GM21381 (cell line): Measurements from ENCODE around the gene IRF4.

ENCODE experiments used
- ATAC-seq: cut with Tn5 transposase; IDR thresholded peaks from one replicate; pipeline ENCODE4 v1.9.1; 2021; ENCODE audit warnings: mild to moderate bottlenecking, moderate library complexity; ENCODE audit not compliant: unreplicated experiment

Gene IRF4

GRCh38 chr6:352896-353470 is 38.6 kb upstream of the IRF4 start:
- no peak for ATAC-seq

- no peak for ATAC-seq
These were observed 37.6 kb upstream of the IRF4 start for GRCh38 chr6:353642-354614.

- no peak for ATAC-seq
These were observed 36.8 kb upstream of the IRF4 start for GRCh38 chr6:354631-355280.

- no peak for ATAC-seq
These were observed 36.0 kb upstream of the IRF4 start for GRCh38 chr6:355373-356208.

GRCh38 chr6:356828-357251 is 34.7 kb upstream of the IRF4 start:
- no peak for ATAC-seq

- ATAC-seq = no peak
These were observed 34.2 kb upstream of the IRF4 start for GRCh38 chr6:357261-357790.

- no peak for ATAC-seq
These were observed 33.7 kb upstream of the IRF4 start for GRCh38 chr6:357791-358341.

- ATAC-seq = no peak
These were observed 33.1 kb upstream of the IRF4 start for GRCh38 chr6:358432-358831.

- no peak for ATAC-seq
These were observed 32.7 kb upstream of the IRF4 start for GRCh38 chr6:358847-359246.

- no peak for ATAC-seq
These were observed 32.1 kb upstream of the IRF4 start for GRCh38 chr6:359261-360035.

GRCh38 chr6:360349-360748 is 31.2 kb upstream of the IRF4 start:
- no peak for ATAC-seq

- no peak for ATAC-seq
These were observed 30.7 kb upstream of the IRF4 start for GRCh38 chr6:360764-361373.

GRCh38 chr6:361411-362132 is 30.0 kb upstream of the IRF4 start:
- no peak for ATAC-seq

- ATAC-seq = no peak
These were observed 29.2 kb upstream of the IRF4 start for GRCh38 chr6:362231-362923.

GRCh38 chr6:362924-363249 is 28.7 kb upstream of the IRF4 start:
- no peak for ATAC-seq

- ATAC-seq = no peak
These were observed 28.3 kb upstream of the IRF4 start for GRCh38 chr6:363291-363690.

GRCh38 chr6:363909-364308 is 27.6 kb upstream of the IRF4 start:
- ATAC-seq = no peak
